Mesenchymal stem cell (in vitro differentiated cells and primary cell): ENCODE measurements around the gene SRGAP3.

Experiments
- DNase-seq: peaks from one replicate; pipeline ENCODE4 v3.0.0-alpha.2; 2013
- H2AFZ ChIP-seq: one replicate; pipeline ENCODE4 v1.6.1; 2013; ENCODE audit warnings: low read depth, mild to moderate bottlenecking, control low read depth, inconsistent platforms, low read length, moderate library complexity
- H2AK5ac ChIP-seq: 2 replicates; pipeline ENCODE4 v1.6.1; 2013; ENCODE audit warnings: low read length, moderate library complexity, mild to moderate bottlenecking, inconsistent platforms; ENCODE audit not compliant: severe bottlenecking
- H2BK120ac ChIP-seq: one replicate; pipeline ENCODE4 v1.6.1; 2013; ENCODE audit warnings: low read depth, mild to moderate bottlenecking, inconsistent platforms, low read length, moderate library complexity
- H2BK12ac ChIP-seq, 2 experiments: one replicate each; pipeline ENCODE4 v1.6.1; 2013; ENCODE audit warnings: inconsistent platforms in 2 of 2, low read length in 2 of 2, mild to moderate bottlenecking in 2 of 2, moderate library complexity in 2 of 2, control low read depth in 1 of 2
- H2BK15ac ChIP-seq: one replicate; pipeline ENCODE4 v1.6.1; 2013; ENCODE audit warnings: mild to moderate bottlenecking, low read depth, inconsistent platforms; ENCODE audit not compliant: poor library complexity, severe bottlenecking
- H2BK5ac ChIP-seq: 2 replicates; pipeline ENCODE4 v1.6.1; 2013; ENCODE audit warnings: low read depth, mild to moderate bottlenecking, low read length, control low read depth, inconsistent platforms; ENCODE audit not compliant: poor library complexity, severe bottlenecking
- H3K14ac ChIP-seq, 2 experiments: one replicate each; pipeline ENCODE4 v1.6.1; 2013; ENCODE audit warnings: inconsistent platforms in 2 of 2, low read length in 2 of 2, control low read depth in 1 of 2, mild to moderate bottlenecking in 1 of 2, moderate library complexity in 1 of 2
- H3K18ac ChIP-seq, 2 experiments: one replicate each; pipeline ENCODE4 v1.6.1; 2013; ENCODE audit warnings: inconsistent platforms in 2 of 2, low read length in 2 of 2, control low read depth in 1 of 2, low read depth in 1 of 2, mild to moderate bottlenecking in 1 of 2
- H3K23ac ChIP-seq, 2 experiments: one replicate each; pipeline ENCODE4 v1.6.1; 2013; ENCODE audit warnings: inconsistent platforms in 2 of 2, low read length in 2 of 2, mild to moderate bottlenecking in 2 of 2, moderate library complexity in 2 of 2, control low read depth in 1 of 2
- H3K27ac ChIP-seq: 2 replicates; pipeline ENCODE4 v1.5.1; 2013; ENCODE audit warnings: mild to moderate bottlenecking, moderate library complexity, low read length, control low read depth, inconsistent platforms; ENCODE audit not compliant: poor library complexity, severe bottlenecking
- H3K27me3 ChIP-seq, 2 experiments: 2 replicates each; pipeline versions ENCODE4 v1.6.1 to v1.7.0; 2013; ENCODE audit warnings: low read length in 2 of 2, mild to moderate bottlenecking in 2 of 2, moderate library complexity in 2 of 2, control low read depth in 1 of 2, inconsistent platforms in 1 of 2; ENCODE audit not compliant: control insufficient read depth in 1 of 2, insufficient read depth in 1 of 2
- H3K36me3 ChIP-seq, 2 experiments: 2 replicates each; pipeline versions ENCODE4 v1.6.1 to v1.7.0; 2013; ENCODE audit warnings: low read length in 2 of 2, control low read depth in 1 of 2, inconsistent platforms in 1 of 2, low read depth in 1 of 2, mild to moderate bottlenecking in 1 of 2; ENCODE audit not compliant: insufficient read depth in 2 of 2, control insufficient read depth in 1 of 2
- H3K4ac ChIP-seq, 2 experiments: one replicate each; pipeline ENCODE4 v1.6.1; 2013; ENCODE audit warnings: inconsistent platforms in 2 of 2, low read length in 2 of 2, mild to moderate bottlenecking in 2 of 2, moderate library complexity in 2 of 2, control low read depth in 1 of 2, low read depth in 1 of 2
- H3K4me1 ChIP-seq: 2 replicates; pipeline ENCODE4 v1.6.1; 2013; ENCODE audit warnings: low read depth, low read length, control low read depth; ENCODE audit not compliant: control insufficient read depth, insufficient read depth
- H3K4me2 ChIP-seq: 2 replicates; pipeline ENCODE4 v1.6.1; 2013; ENCODE audit warnings: low read length, mild to moderate bottlenecking, inconsistent platforms; ENCODE audit not compliant: poor library complexity, severe bottlenecking
- H3K4me3 ChIP-seq, 2 experiments: 2 replicates each; pipeline versions ENCODE4 v1.5.1 to v1.7.0; 2013; ENCODE audit warnings: low read length in 2 of 2, mild to moderate bottlenecking in 2 of 2, control low read depth in 1 of 2, low read depth in 1 of 2; ENCODE audit not compliant: insufficient read depth in 1 of 2
- H3K79me1 ChIP-seq: replicated peaks from 2 replicates; pipeline ENCODE4 v1.6.1; 2013; ENCODE audit warnings: mild to moderate bottlenecking, control low read depth, low read length, inconsistent platforms; ENCODE audit not compliant: poor library complexity, severe bottlenecking
- H3K9ac ChIP-seq: 2 replicates; pipeline ENCODE4 v1.7.0; 2013; ENCODE audit warnings: mild to moderate bottlenecking, low read length, moderate library complexity
- H3K9me3 ChIP-seq: 2 replicates; pipeline ENCODE4 v1.7.0; 2013; ENCODE audit warnings: mild to moderate bottlenecking, low read length; ENCODE audit not compliant: control insufficient read depth
- H4K8ac ChIP-seq: one replicate; pipeline ENCODE4 v1.6.1; 2013; ENCODE audit warnings: inconsistent platforms, mild to moderate bottlenecking, low read length, moderate library complexity
- H4K91ac ChIP-seq: one replicate; pipeline ENCODE4 v1.6.1; 2013; ENCODE audit warnings: mild to moderate bottlenecking, low read length, inconsistent platforms
- WGBS: methylation state at CpG from one replicate; pipeline ENCODE4 v1.1.7; 2013; ENCODE audit warnings: mixed read lengths; 5-methylcytosine and 5-hydroxymethylcytosine counted together

The SRGAP3 gene

DNA sequence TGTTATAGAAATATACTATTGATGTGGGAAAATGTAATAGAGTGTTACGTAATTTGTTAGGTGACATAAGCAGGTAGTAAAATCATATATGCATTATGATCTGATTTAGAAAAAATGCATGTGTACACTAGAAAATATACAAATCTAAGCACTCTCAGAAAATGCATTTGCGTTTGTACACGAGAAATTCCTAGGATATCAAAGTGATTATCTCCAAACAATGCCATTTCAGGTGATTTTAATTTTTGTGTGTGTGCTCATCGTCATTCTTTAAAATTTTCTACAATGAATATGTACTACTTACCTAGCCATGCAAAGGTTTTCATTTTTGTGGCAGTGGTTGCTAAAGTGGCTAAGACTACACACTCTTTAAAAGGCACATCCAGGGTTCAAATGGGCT, 145.3 kb downstream of the SRGAP3 start:
- Histone ChIP-seq H3K18ac (no peak overlapping the region), H2BK120ac (no peak overlapping the region), H4K8ac (no peak overlapping the region), H3K27ac (no peak overlapping the region), H4K91ac (no peak overlapping the region), H3K4me1 (no peaks in the 10 kb centered on the region), H3K4me3 (no peak overlapping the region), H3K9ac (no peak overlapping the region), H3K4ac (no peak overlapping the region), H2BK5ac (no peak overlapping the region), H3K9me3 (no peaks in the 10 kb centered on the region), H2AFZ (no peak overlapping the region), H3K36me3 (peaks cover 0 to 15% of the 10 kb centered on the region in 2 experiments), H2AK5ac (no peak overlapping the region), H3K14ac (peak overlapping the region in 1 of 2 experiments; percentile 71), H3K79me1 (no peaks in the 10 kb centered on the region), H3K27me3 (peaks cover 0 to 56% of the 10 kb centered on the region in 2 experiments), H2BK12ac (no peak overlapping the region), H2BK15ac (no peak overlapping the region), H3K23ac (no peak overlapping the region), H3K4me2 (no peak overlapping the region)
- DNase-seq: no peak
- WGBS: 100% methylated on average over 1 of the region's 4 CpGs

DNA sequence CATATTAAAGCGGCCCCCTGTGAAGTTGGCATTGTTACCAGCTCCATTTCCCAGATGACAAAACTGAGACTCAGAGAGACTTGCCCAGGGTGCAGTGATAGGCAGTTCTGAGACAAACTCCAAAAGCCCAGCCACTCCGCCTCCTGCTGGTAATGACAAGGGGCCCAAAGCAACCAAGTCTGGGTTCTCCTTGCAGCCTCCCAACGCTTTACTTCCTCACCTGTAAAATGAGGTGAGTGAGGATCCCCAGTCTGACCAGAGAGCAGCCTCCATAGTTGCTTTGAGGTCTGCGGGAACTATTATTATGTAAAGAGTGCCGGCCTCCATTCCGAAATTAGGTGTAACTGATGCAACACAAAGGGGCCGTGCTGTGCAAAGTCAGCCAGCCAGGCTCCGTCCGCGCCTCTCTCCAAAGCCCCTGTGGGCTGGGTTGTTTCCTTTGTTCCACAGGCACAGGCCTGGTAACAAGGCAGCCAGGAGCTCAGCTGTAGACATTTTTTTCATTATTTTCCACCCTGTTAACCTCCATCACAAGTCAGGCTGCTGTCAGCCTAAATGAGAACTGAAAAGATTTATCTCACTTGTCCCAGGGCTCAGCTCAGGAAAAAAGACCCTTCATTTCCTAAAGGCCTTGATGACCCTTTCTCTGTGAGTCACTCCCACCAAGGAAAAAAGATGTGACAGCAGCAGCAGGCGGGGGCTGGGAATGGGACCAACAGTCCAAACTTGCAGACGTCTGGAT, 147.0 kb downstream of the SRGAP3 start:
- Histone ChIP-seq H3K4ac (no peak overlapping the region), H2BK12ac (no peak overlapping the region), H3K27ac (no peak overlapping the region), H4K91ac (no peak overlapping the region), H2BK5ac (no peak overlapping the region), H3K4me1 (no peaks in the 10 kb centered on the region), H3K4me2 (no peak overlapping the region), H3K18ac (no peak overlapping the region), H2AK5ac (no peak overlapping the region), H3K27me3 (peaks cover 0 to 60% of the 10 kb centered on the region in 2 experiments), H3K79me1 (no peaks in the 10 kb centered on the region), H2BK120ac (no peak overlapping the region), H3K9me3 (no peaks in the 10 kb centered on the region), H2AFZ (no peak overlapping the region), H4K8ac (no peak overlapping the region), H3K14ac (no peak overlapping the region), H3K9ac (no peak overlapping the region), H3K4me3 (no peak overlapping the region), H3K23ac (no peak overlapping the region), H2BK15ac (no peak overlapping the region), H3K36me3 (peaks cover 0 to 15% of the 10 kb centered on the region in 2 experiments)
- 45% methylated on average over 12 of the region's 12 CpGs for WGBS
- no peak for DNase-seq

DNA sequence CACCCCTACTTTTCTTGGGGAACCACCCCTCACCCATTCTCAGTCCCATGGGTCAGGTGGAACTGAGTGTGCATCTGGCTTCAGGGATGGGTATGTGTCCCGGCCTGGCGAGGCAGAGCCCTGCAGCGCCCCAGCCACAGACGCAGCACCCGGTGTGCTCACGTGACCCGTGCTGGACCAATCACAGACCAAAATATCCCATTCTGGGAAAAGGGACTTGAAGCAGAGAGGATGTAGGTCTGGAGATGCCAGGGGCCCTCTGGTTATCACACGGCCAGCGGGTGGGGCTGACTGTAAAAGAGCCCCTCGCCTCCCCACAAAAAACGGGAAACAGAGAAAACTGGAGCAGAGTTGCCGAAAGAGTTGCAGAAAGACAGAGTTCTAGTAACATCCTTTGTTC, 148.2 kb downstream of the SRGAP3 start:
- Histone ChIP-seq H3K4me1 (no peaks in the 10 kb centered on the region), H2BK5ac (peak overlapping the region; percentile 37), H2BK15ac (no peak overlapping the region), H3K14ac (peak overlapping the region in 1 of 2 experiments; percentile 3), H2AK5ac (no peak overlapping the region), H2BK12ac (no peak overlapping the region), H3K27me3 (peaks cover 0 to 58% of the 10 kb centered on the region in 2 experiments), H3K9ac (no peak overlapping the region), H3K4me2 (no peak overlapping the region), H3K9me3 (no peaks in the 10 kb centered on the region), H3K79me1 (no peaks in the 10 kb centered on the region), H3K36me3 (peaks cover 0 to 15% of the 10 kb centered on the region in 2 experiments), H3K27ac (no peak overlapping the region), H4K8ac (no peak overlapping the region), H3K23ac (no peak overlapping the region), H3K4me3 (no peak overlapping the region), H2AFZ (no peak overlapping the region), H3K4ac (no peak overlapping the region), H2BK120ac (no peak overlapping the region), H3K18ac (no peak overlapping the region), H4K91ac (no peak overlapping the region)
- 73% methylated on average over 8 of the region's 12 CpGs for WGBS
- DNase-seq: no peak

DNA sequence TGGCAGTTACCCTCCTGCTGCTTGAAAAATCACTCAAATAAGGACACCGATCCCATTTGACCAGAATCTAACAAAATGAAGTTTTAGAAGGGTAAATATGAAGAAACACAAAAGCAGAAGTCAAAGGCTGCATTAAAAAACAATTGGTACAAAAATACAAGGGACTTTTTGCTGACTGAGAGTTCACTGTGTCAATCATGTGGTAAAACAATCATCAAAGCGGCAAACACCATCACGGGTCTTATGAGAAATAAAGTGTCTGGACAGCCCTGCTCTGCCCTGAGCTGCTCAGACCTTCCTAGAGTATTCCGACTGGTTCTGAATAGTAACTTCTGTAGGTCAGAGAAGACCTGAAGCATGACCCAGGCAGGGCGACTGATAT, 148.9 kb downstream of the SRGAP3 start:
- Histone ChIP-seq H2BK5ac (no peak overlapping the region), H3K18ac (no peak overlapping the region), H3K23ac (no peak overlapping the region), H2BK12ac (no peak overlapping the region), H3K9me3 (no peaks in the 10 kb centered on the region), H2BK15ac (no peak overlapping the region), H3K14ac (no peak overlapping the region), H3K4ac (no peak overlapping the region), H4K8ac (no peak overlapping the region), H3K36me3 (peaks cover 0 to 15% of the 10 kb centered on the region in 2 experiments), H3K4me2 (no peak overlapping the region), H3K4me1 (no peaks in the 10 kb centered on the region), H3K27me3 (peaks cover 0 to 52% of the 10 kb centered on the region in 2 experiments), H3K4me3 (no peak overlapping the region), H2AFZ (no peak overlapping the region), H2BK120ac (no peak overlapping the region), H3K27ac (no peak overlapping the region), H3K79me1 (no peaks in the 10 kb centered on the region), H4K91ac (no peak overlapping the region), H3K9ac (no peak overlapping the region), H2AK5ac (no peak overlapping the region)
- DNase-seq: no peak
- 91% methylated on average over 4 of the region's 5 CpGs for WGBS
